SK-N-SH treated with all-trans-retinoic acid at 6 μM for 48 hours (cell line): ENCODE results near the gene TIMP2.

Experiments
- ARNTL ChIP-seq: fragments of 450-650 bp; formaldehyde crosslinking; IDR thresholded peaks from 2 replicates; pipeline ENCODE4 v1.5.0; 2020; ENCODE audit warnings: low read depth, mild to moderate bottlenecking, moderate library complexity, borderline replicate concordance
- CREB5 ChIP-seq: fragments of 250-450 bp; sonication (Bioruptor Pico); IDR thresholded peaks from 2 replicates; pipeline ENCODE4 v1.5.1; 2020; ENCODE audit warnings: low read depth, mild to moderate bottlenecking, moderate library complexity
- ESRRG ChIP-seq: fragments of 250-450 bp; sonication (Bioruptor Pico); IDR thresholded peaks from 2 replicates; pipeline ENCODE4 v1.6.1; 2021; ENCODE audit warnings: mild to moderate bottlenecking
- ISL1 ChIP-seq: fragments of 250-450 bp; sonication (Bioruptor Pico); IDR thresholded peaks from 2 replicates; pipeline ENCODE4 v2.1.2; 2022; ENCODE audit warnings: mild to moderate bottlenecking, moderate library complexity
- PATZ1 ChIP-seq: fragments of 250-450 bp; sonication (Bioruptor Pico); IDR thresholded peaks from 2 replicates; pipeline ENCODE4 v1.8.0; 2020; ENCODE audit warnings: mild to moderate bottlenecking, moderate library complexity, borderline replicate concordance
- PPARA ChIP-seq: fragments of 250-450 bp; sonication (Bioruptor Pico); IDR thresholded peaks from 2 replicates; pipeline ENCODE4 v1.5.0; 2020; ENCODE audit warnings: mild to moderate bottlenecking, borderline replicate concordance
- RARB ChIP-seq: fragments of 250-450 bp; sonication (Bioruptor Pico); IDR thresholded peaks from 2 replicates; pipeline ENCODE4 v1.8.0; 2021; ENCODE audit warnings: mild to moderate bottlenecking, moderate library complexity
- SNAI2 ChIP-seq: fragments of 250-450 bp; sonication (Bioruptor Pico); IDR thresholded peaks from 2 replicates; pipeline ENCODE4 v1.5.0; 2020; ENCODE audit warnings: mild to moderate bottlenecking, moderate library complexity
- TCF4 ChIP-seq: fragments of 250-450 bp; sonication (Bioruptor Pico); IDR thresholded peaks from 2 replicates; pipeline ENCODE4 v1.8.0; 2021; ENCODE audit warnings: mild to moderate bottlenecking, moderate library complexity, borderline replicate concordance
- TOX ChIP-seq: fragments of 250-450 bp; sonication (Bioruptor Pico); IDR thresholded peaks from 2 replicates; pipeline ENCODE4 v1.8.0; 2021; ENCODE audit warnings: mild to moderate bottlenecking, moderate library complexity, borderline replicate concordance
- ZC3H10 ChIP-seq: fragments of 250-450 bp; sonication (Bioruptor Pico); IDR thresholded peaks from 2 replicates; pipeline ENCODE4 v1.5.1; 2021; ENCODE audit warnings: mild to moderate bottlenecking, moderate library complexity
- ZFP3 ChIP-seq: fragments of 250-450 bp; sonication (Bioruptor Pico); IDR thresholded peaks from 2 replicates; pipeline ENCODE4 v1.5.0; 2020; ENCODE audit warnings: mild to moderate bottlenecking, moderate library complexity
- ZNF565 ChIP-seq: fragments of 450-650 bp; formaldehyde crosslinking; conservative IDR thresholded peaks from 2 replicates; pipeline ENCODE4 v1.5.0; 2020; ENCODE audit warnings: low read depth, mild to moderate bottlenecking, moderate library complexity

GRCh38 chr17:78966123-78966813 is 41.1 kb upstream of the TIMP2 start:
- TF ChIP-seq CREB5 (CRISPR knock-in tag) = no peak
- no peak for TF ChIP-seq TOX (CRISPR knock-in tag)
- TF ChIP-seq ISL1 (CRISPR knock-in tag) = no peak
- TF ChIP-seq RARB (CRISPR knock-in tag) = no peak
- TF ChIP-seq ZFP3 (CRISPR knock-in tag) = no peak
- no peak for TF ChIP-seq ZNF565 (CRISPR knock-in tag)
- TF ChIP-seq SNAI2 (CRISPR knock-in tag) = no peak
- no peak for TF ChIP-seq PATZ1 (CRISPR knock-in tag)
- no peak for TF ChIP-seq ZC3H10
- no peak for TF ChIP-seq ARNTL
- no peak for TF ChIP-seq TCF4 (CRISPR knock-in tag)
- no peak for TF ChIP-seq PPARA
- no peak for TF ChIP-seq ESRRG (CRISPR knock-in tag)
